Right lobe of liver (tissue), 4 donors: ENCODE measurements around the gene RASSF1.

ENCODE experiments used
- CTCF ChIP-seq, 4 donors: fragments of 200-600 bp in 3 of 4; fragments of 450-650 bp in 1 of 4; IDR thresholded peaks; one replicate each; pipeline versions ENCODE4 v1.5.1 to v1.8.0; 2016 to 2022; ENCODE audit warnings: antibody characterized with exemption in 4 of 4, mild to moderate bottlenecking in 2 of 4
- POLR2A ChIP-seq: fragments of 450-650 bp; IDR thresholded peaks from one replicate; pipeline ENCODE4 v1.6.1; 2017; ENCODE audit warnings: antibody characterized with exemption, mild to moderate bottlenecking
- donor health status: DM: no; HTN: no; CAD: no.
- donor health status: DM: no; HTN: no; CAD: no.
- donor health status: DM: no; HTN: yes; CAD: no.

- TF ChIP-seq POLR2A = no peak
- TF ChIP-seq CTCF (IDR thresholded peaks at IDR 0.05) = no peak
Measured at GRCh38 chr3:50296721-50297383, 43.8 kb downstream of the RASSF1 start.
